ENCODE data around the gene SLC2A13. TPM values are rescaled to one million over a fixed set of nuclear protein-coding genes. Genes with fewer than 3 reads are reported as not detected.

Gene SLC2A13
- total RNA-seq, 4 donors from 2014 or later = 20.5 to 35.1 (median 21.9) TPM

DNA sequence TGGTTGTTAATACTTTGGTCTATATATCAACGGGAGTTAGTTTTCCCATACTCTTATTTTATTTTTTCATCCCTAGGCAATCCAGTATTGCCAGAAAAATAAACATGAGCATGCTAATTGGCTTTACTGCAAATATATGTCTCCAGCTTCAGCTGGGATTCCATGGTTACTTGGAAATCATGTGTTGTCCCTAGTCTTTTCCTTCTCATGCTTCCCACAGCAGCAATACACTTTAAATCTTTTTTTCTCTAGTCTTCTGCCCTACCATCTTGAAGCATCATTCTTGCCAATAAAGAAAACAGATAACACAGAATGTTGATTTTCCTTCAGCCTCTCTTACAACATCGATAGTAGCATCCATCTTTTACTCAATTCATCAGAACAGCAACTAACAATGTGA, 60.2 kb downstream of the SLC2A13 start:
- Histone ChIP-seq H3K27ac (no peak overlapping the region), H3K4me1 (no peaks in the 10 kb centered on the region), H3K4me3 (no peak overlapping the region), H3K27me3 (no peaks in the 10 kb centered on the region), H3K36me3 (no peaks in the 10 kb centered on the region), H3K9me3 (no peaks in the 10 kb centered on the region)
- DNase-seq (ENCODE audit: low spot score in 2 of 2) = no peak
- TF ChIP-seq POLR2A (IDR thresholded peaks at IDR 0.05) (no peak), EP300 (IDR thresholded peaks at IDR 0.05) (no peak)
- TF ChIP-seq, protein P1, sequence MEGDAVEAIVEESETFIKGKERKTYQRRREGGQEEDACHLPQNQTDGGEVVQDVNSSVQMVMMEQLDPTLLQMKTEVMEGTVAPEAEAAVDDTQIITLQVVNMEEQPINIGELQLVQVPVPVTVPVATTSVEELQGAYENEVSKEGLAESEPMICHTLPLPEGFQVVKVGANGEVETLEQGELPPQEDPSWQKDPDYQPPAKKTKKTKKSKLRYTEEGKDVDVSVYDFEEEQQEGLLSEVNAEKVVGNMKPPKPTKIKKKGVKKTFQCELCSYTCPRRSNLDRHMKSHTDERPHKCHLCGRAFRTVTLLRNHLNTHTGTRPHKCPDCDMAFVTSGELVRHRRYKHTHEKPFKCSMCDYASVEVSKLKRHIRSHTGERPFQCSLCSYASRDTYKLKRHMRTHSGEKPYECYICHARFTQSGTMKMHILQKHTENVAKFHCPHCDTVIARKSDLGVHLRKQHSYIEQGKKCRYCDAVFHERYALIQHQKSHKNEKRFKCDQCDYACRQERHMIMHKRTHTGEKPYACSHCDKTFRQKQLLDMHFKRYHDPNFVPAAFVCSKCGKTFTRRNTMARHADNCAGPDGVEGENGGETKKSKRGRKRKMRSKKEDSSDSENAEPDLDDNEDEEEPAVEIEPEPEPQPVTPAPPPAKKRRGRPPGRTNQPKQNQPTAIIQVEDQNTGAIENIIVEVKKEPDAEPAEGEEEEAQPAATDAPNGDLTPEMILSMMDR (IDR thresholded peaks at IDR 0.05) = no peak
- 87 to 88% methylated on average over 2 of the region's 2 CpGs for WGBS, 2 donors

DNA sequence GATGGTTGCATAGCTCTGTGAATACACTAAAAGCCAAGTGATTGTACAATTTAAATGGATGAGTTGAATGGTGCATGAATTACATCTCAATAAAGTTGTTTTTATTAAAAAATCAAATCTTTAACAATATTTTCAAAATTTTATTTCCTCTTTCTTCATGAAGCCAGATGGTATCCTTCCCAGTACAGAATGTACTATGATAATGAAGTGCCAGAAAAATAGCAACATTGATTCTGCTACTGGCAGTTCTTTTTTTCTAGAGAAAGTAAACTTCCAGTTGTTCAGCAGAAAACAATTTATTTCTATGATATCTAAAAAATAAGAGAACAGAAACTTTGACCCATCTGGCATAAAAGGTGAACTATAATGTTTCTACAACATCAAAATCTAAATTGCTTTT, 61.5 kb downstream of the SLC2A13 start:
- no peaks in the 10 kb centered on the region for H3K9me3 ChIP-seq
- TF ChIP-seq EP300 (IDR thresholded peaks at IDR 0.05) = no peak
- TF ChIP-seq POLR2A (IDR thresholded peaks at IDR 0.05) = no peak
- TF ChIP-seq, protein P1 (IDR thresholded peaks at IDR 0.05) = no peak
- no peaks in the 10 kb centered on the region for H3K4me1 ChIP-seq
- no peaks in the 10 kb centered on the region for H3K36me3 ChIP-seq
- no peak overlapping the region for H3K27ac ChIP-seq
- no peak overlapping the region for H3K4me3 ChIP-seq
- no peak for DNase-seq (ENCODE audit: low spot score in 2 of 2)
- H3K27me3 ChIP-seq = no peaks in the 10 kb centered on the region

DNA sequence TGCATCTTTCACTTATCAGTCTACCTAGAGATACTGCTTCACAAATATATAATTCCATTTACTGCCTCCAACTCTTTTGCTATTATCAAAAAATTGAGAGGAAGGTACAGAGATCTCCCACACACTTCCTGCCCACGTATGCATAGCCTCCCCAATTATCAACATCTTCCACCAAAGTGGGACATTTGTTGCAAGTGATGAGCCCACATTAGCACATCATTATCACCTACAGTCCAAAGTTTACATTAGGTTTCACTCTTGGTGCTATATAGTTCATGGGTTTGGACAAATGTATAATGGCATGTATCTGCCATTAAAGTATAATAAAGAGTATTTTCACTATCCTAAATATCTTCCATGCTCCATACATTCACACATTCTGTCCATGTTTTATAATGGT, 66.3 kb downstream of the SLC2A13 start:
- H3K4me1 ChIP-seq = no peaks in the 10 kb centered on the region
- H3K27me3 ChIP-seq = no peaks in the 10 kb centered on the region
- no peaks in the 10 kb centered on the region for H3K9me3 ChIP-seq
- H3K27ac ChIP-seq = no peak overlapping the region
- no peaks in the 10 kb centered on the region for H3K36me3 ChIP-seq
- DNase-seq (ENCODE audit: low spot score in 2 of 2) = no peak
- 56 to 69% methylated on average over 1 of the region's 1 CpG for WGBS, 2 donors
- no peak for TF ChIP-seq EP300 (IDR thresholded peaks at IDR 0.05)
- no peak overlapping the region for H3K4me3 ChIP-seq

DNA sequence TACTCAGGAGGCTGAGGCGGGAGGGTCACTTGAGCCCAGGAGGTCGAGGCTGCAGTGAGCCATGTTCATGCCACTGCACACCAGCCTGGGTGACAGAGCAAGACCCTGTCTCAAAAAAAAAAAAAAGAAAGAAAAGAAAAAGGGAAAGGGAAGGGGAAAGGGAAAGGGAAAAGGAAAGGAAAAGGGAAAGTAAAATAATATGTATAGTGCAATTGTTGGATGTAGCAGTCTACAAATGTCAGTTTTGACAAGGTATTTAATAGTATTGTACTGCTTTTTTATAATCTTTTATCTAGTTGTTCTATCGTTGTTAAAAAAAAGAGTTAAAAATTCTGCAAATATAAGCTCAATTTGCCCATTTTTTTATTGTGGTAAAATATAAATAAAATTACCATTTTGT, 67.3 kb downstream of the SLC2A13 start:
- no peak overlapping the region for H3K4me3 ChIP-seq
- no peaks in the 10 kb centered on the region for H3K36me3 ChIP-seq
- no peaks in the 10 kb centered on the region for H3K9me3 ChIP-seq
- no peaks in the 10 kb centered on the region for H3K27me3 ChIP-seq
- no peak overlapping the region for H3K27ac ChIP-seq
- no peak for TF ChIP-seq POLR2A (IDR thresholded peaks at IDR 0.05)
- H3K4me1 ChIP-seq = peaks cover 0 to 7% (median 0%) of the 10 kb centered on the region in 4 donors
- WGBS, 2 donors = 89 to 97% methylated on average over 3 of the region's 3 CpGs
- no peak for DNase-seq (ENCODE audit: low spot score in 2 of 2)

DNA sequence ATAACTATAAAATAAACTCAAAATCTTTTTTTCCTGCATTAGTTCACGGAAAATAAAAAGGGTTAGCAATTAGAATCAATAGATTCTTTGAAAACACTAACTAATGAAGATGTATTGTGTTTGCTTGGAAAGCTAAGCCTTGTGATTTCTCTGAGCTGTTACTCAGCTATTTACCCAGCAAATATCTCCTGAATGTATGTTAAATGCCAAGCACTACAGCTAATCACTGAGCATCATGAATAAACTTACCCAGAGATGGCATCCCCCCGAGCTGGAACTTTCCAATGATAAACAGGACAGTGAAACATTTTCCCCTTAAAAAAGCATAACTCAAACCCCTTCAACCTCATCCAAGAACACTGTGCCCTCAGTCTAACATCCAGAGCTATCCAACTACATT, 71.2 kb downstream of the SLC2A13 start:
- H3K27me3 ChIP-seq = no peaks in the 10 kb centered on the region
- no peak overlapping the region for H3K4me3 ChIP-seq
- no peaks in the 10 kb centered on the region for H3K36me3 ChIP-seq
- DNase-seq (ENCODE audit: low spot score in 2 of 2) = no peak
- 29 to 53% methylated on average over 2 of the region's 2 CpGs for WGBS, 2 donors
- no peak overlapping the region for H3K27ac ChIP-seq
- no peak for TF ChIP-seq POLR2A (IDR thresholded peaks at IDR 0.05)
- TF ChIP-seq, protein P1 (IDR thresholded peaks at IDR 0.05) = no peak
- no peak for TF ChIP-seq EP300 (IDR thresholded peaks at IDR 0.05)
- peaks cover 0 to 17% (median 0%) of the 10 kb centered on the region in 4 donors for H3K4me1 ChIP-seq
- no peaks in the 10 kb centered on the region for H3K9me3 ChIP-seq

DNA sequence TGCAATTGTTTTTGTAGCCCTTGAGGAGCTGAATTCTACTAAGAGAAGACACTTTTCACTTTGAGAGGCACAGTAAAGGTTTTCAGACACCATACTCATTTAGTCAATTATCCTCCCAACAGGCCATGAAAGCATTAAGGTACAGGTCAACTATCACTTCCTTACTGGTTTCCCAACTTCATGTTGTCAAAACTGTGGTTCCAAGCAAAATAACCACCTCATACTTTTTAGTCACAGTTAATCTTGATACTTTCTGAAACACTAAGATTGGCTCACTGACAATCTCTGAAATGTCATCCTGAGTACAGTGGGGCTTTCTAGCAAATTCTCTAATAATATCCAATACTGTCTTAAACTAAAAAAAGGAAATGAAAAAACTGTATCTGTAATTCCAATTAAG, 71.7 kb downstream of the SLC2A13 start:
- no peaks in the 10 kb centered on the region for H3K9me3 ChIP-seq
- H3K4me3 ChIP-seq = no peak overlapping the region
- H3K27me3 ChIP-seq = no peaks in the 10 kb centered on the region
- peaks cover 0 to 17% (median 0%) of the 10 kb centered on the region in 4 donors for H3K4me1 ChIP-seq
- TF ChIP-seq, protein P1 (IDR thresholded peaks at IDR 0.05) = no peak
- TF ChIP-seq EP300 (IDR thresholded peaks at IDR 0.05) = no peak
- TF ChIP-seq POLR2A (IDR thresholded peaks at IDR 0.05) = no peak
- no peak overlapping the region for H3K27ac ChIP-seq
- DNase-seq (ENCODE audit: low spot score in 2 of 2) = no peak
- no peaks in the 10 kb centered on the region for H3K36me3 ChIP-seq

Measured in tibial nerve (tissue), 4 donors.